GM12865 (cell line): ENCODE results near the gene IFNL1.
"Not testable (repeated sequence)": the region's sequence is repeated elsewhere in the genome, so short reads cannot be mapped to it uniquely, and the experiment has no call there.

ENCODE experiments used
- DNase-seq: peaks from one replicate; pipeline ENCODE4 v3.0.0; 2010; ENCODE audit warnings: low read depth
- H3K4me3 ChIP-seq: 2 replicates; pipeline ENCODE4 v1.5.1; 2011; ENCODE audit warnings: mild to moderate bottlenecking, low read depth, low read length, control low read depth
- CTCF ChIP-seq: IDR thresholded peaks from 2 replicates; pipeline ENCODE4 v1.5.1; 2011; ENCODE audit warnings: low read length, control low read depth, low read depth, inconsistent platforms; ENCODE audit not compliant: insufficient read depth; ENCODE audit errors: missing control alignments

The IFNL1 gene

DNA sequence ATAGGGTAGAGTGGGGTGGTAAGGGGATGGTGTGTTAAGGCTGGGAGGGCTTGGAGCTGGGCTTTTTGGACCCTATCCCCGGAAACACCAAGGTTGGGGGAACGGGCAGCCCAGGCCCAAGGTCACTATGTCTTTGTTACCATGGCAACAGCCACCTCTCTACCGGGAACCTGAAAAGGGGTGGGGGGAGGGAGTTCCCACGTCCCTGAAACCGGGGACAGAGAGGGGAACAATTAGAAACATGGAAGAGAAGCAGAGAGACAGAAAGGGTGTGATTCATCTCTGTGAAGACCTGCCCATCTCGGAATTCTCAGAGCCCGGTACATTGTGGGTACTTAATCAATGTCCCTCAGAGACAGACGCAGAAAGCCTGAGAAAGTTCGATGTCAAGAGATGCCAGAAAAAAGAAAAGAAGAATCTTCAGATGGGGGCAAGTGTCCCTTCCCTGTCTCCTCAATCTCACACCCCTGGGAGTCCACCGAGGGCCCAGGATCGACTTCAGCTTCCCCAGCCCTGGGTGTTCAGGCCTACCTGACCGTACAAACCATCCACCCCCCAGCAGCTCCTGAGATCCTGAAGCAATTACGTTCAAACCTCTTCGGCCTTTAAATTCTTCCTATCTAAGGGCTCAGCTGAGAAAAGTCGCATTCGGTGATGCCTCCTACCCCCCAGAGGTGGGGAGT is 31.3 kb downstream of the IFNL1 start:
- no peak for TF ChIP-seq CTCF
- no peak overlapping the region for H3K4me3 ChIP-seq
- no peak for DNase-seq

DNA sequence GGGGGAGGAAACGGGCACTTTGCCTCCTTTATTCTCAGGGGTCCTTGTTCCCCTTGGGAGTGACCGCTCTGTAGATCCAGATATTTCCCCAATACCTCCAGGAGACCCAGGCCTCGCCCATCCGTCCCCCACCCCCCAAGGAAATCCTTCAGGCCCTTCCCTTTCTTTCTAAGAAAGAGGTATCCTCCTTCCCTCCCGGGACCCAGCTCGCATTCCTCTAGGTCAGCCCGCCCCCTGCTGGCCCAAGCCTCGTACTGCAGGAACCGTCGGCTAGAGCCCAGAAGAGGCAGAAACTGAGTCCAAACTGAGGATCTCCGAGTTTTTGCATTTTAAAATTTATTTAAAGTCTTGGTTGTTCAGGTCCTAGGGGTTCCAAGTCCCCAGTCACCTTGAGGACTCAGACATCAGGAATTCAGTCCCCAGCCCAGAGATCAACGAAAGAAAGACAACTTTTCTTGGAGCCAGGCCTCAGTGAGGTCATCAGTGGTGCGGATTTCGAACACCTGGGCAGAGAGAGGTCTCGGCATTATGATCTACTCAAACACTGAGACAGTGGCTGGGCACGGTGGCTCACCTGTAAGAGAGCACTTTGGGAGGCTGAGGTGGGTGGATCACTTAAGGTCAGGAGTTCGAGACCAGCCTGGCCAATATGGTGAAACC is 32.0 kb downstream of the IFNL1 start:
- peak; percentile 94 for TF ChIP-seq CTCF
- DNase-seq = peak; percentile 68

DNA sequence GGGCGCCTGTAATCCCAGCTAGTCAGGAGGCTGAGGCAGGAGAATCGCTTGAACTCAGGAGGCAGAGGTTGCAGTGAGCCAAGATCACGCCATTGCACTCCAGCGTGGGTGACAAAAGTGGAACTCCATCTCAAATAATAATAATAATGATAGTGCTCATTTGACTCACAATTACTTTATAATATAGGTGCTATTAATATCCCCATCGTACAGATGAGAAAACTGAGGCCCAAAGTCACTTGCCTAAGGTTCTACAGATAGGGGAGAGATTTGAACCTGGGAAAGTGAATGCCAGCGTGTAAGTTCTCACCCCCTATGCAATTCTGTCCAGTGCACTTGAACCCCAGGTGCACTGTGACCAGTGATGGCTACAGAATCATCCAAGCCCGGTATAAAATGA is 33.7 kb downstream of the IFNL1 start:
- DNase-seq = no peak
- no peak for TF ChIP-seq CTCF
- H3K4me3 ChIP-seq = no peak overlapping the region

More for the DNA sequence above, 32.0 kb downstream of the IFNL1 start:
- no peak overlapping the region for H3K4me3 ChIP-seq

DNA sequence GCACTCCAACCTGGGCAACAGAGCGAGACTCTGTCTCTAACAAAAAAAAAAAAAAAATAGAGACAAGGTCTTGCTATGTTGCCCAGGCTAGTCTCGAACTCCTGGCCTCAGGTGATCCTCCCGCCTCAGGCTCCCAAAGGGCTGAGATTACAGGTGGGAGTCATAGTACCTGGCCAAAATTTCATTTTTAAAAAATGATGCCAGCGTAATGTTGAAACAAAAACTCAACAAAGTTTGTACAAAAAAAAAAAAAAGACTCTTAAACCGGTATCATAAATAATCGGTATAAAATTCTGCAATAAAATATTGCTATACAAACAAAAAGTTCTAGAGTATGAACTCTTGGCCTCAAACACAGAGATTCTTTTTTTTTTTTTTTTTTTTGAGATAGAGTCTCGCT is 36.1 kb downstream of the IFNL1 start:
- no peak overlapping the region for H3K4me3 ChIP-seq
- DNase-seq = no peak
- no peak for TF ChIP-seq CTCF

- H3K4me3 ChIP-seq = not testable (repeated sequence)
Measured at GRCh38 chr19:39332738-39333137, 36.5 kb downstream of the IFNL1 start.

DNA sequence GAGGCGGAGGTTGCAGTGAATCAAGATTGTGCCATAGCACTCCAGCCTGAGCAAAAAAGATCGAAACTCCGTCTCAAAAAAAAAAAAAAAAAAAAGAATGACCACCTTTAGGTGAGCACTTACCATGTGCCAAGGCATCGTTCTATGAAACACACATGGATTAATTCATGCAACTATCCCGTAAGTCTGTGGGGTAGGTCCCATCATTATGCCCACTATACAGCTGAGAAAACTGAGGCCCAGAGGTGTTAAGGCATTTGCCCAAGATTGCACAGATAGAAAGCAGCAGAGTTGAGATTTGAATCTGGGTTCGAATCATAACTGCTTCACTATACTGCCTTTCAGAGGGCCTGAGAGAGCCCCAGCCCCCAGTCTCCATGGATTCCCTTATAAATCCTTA is 37.3 kb downstream of the IFNL1 start:
- no peak overlapping the region for H3K4me3 ChIP-seq
- DNase-seq = no peak
- no peak for TF ChIP-seq CTCF

More at GRCh38 chr19:39332738-39333137, 36.5 kb downstream of the IFNL1 start:
- not testable (repeated sequence) for DNase-seq

- peak overlapping the region; percentile 98 for H3K4me3 ChIP-seq
- DNase-seq = no peak
- TF ChIP-seq CTCF = no peak
Measured at GRCh38 chr19:39334444-39334976, 38.3 kb downstream of the IFNL1 start.
